Muscle layer of colon (tissue), 2 donors: ENCODE results near the gene ENTPD3.
"Not testable (repeated sequence)": the region's sequence is repeated elsewhere in the genome, so short reads cannot be mapped to it uniquely, and the experiment has no call there.

Experiments
- H3K27ac ChIP-seq: one replicate; pipeline ENCODE4 v1.7.0; 2013; ENCODE audit warnings: low read depth, mild to moderate bottlenecking, low read length, moderate library complexity
- H3K27me3 ChIP-seq, 2 donors: one replicate each; pipeline ENCODE4 v1.7.0; 2013; ENCODE audit warnings: low read length in 2 of 2, mild to moderate bottlenecking in 2 of 2; ENCODE audit not compliant: insufficient read depth in 2 of 2, control insufficient read depth in 1 of 2
- H3K36me3 ChIP-seq: one replicate; pipeline ENCODE4 v1.7.0; 2013; ENCODE audit warnings: mild to moderate bottlenecking, low read length; ENCODE audit not compliant: insufficient read depth
- H3K4me1 ChIP-seq: one replicate; pipeline ENCODE4 v1.7.0; 2013; ENCODE audit warnings: mild to moderate bottlenecking, low read length; ENCODE audit not compliant: insufficient read depth
- H3K4me3 ChIP-seq, 2 donors: one replicate each; pipeline ENCODE4 v1.7.0; 2013; ENCODE audit warnings: low read length in 2 of 2, low read depth in 1 of 2, mild to moderate bottlenecking in 1 of 2, moderate library complexity in 1 of 2
- H3K9ac ChIP-seq: one replicate; pipeline ENCODE4 v1.7.0; 2013; ENCODE audit warnings: low read length
- H3K9me3 ChIP-seq: one replicate; pipeline ENCODE4 v1.7.0; 2013; ENCODE audit warnings: mild to moderate bottlenecking, low read length
- donor health status: abdominal sarcoma.
- donor health status: Adenocarcinoma of cecum.

ENTPD3 gene

GRCh38 chr3:40452057-40452456 is 65.1 kb downstream of the ENTPD3 start:
- Histone ChIP-seq H3K4me3 (peak overlapping the region in 1 of 2 donors; percentile 77), H3K9ac (peak overlapping the region; percentile 84), H3K36me3 (peaks cover 6% of the 10 kb centered on the region), H3K4me1 (peaks cover 6% of the 10 kb centered on the region), H3K9me3 (no peaks in the 10 kb centered on the region), H3K27me3 (no peaks in the 10 kb centered on the region), H3K27ac (peak overlapping the region; percentile 87)

GRCh38 chr3:40452562-40452875 is 65.5 kb downstream of the ENTPD3 start:
- H3K4me1 ChIP-seq, result peaks cover 6% of the 10 kb centered on the region
- peaks cover 6% of the 10 kb centered on the region for H3K36me3 ChIP-seq
- peak overlapping the region; percentile 87 for H3K27ac ChIP-seq
- H3K27me3 ChIP-seq, result no peaks in the 10 kb centered on the region
- peak overlapping the region; percentile 77 to 84 for H3K4me3 ChIP-seq
- peak overlapping the region; percentile 84 for H3K9ac ChIP-seq
- H3K9me3 ChIP-seq, result no peaks in the 10 kb centered on the region

GRCh38 chr3:40452876-40453730 is 66.1 kb downstream of the ENTPD3 start:
- peak overlapping the region; percentile 77 to 84 for H3K4me3 ChIP-seq
- peak overlapping the region; percentile 98 for H3K27ac ChIP-seq
- H3K27me3 ChIP-seq, result no peaks in the 10 kb centered on the region
- H3K36me3 ChIP-seq, result peaks cover 6% of the 10 kb centered on the region
- H3K9me3 ChIP-seq, result no peaks in the 10 kb centered on the region
- peaks cover 10% of the 10 kb centered on the region for H3K4me1 ChIP-seq
- peak overlapping the region; percentile 84 for H3K9ac ChIP-seq

- H3K27ac ChIP-seq, result peak overlapping the region; percentile 98
- no peaks in the 10 kb centered on the region for H3K9me3 ChIP-seq
- H3K4me1 ChIP-seq, result peaks cover 19% of the 10 kb centered on the region
- H3K9ac ChIP-seq, result peak overlapping the region; percentile 42
- peaks cover 14% of the 10 kb centered on the region for H3K36me3 ChIP-seq
- peak overlapping the region; percentile 49 to 77 for H3K4me3 ChIP-seq
- H3K27me3 ChIP-seq, result no peaks in the 10 kb centered on the region
These were observed 66.9 kb downstream of the ENTPD3 start for GRCh38 chr3:40453933-40454332.

- peaks cover 20% of the 10 kb centered on the region for H3K36me3 ChIP-seq
- no peaks in the 10 kb centered on the region for H3K27me3 ChIP-seq
- no peak overlapping the region for H3K4me3 ChIP-seq
- no peaks in the 10 kb centered on the region for H3K9me3 ChIP-seq
- no peak overlapping the region for H3K27ac ChIP-seq
- no peak overlapping the region for H3K9ac ChIP-seq
- peaks cover 23% of the 10 kb centered on the region for H3K4me1 ChIP-seq
These were observed 68.3 kb downstream of the ENTPD3 start for GRCh38 chr3:40455328-40455727.

- H3K27me3 ChIP-seq, result no peaks in the 10 kb centered on the region
- H3K9me3 ChIP-seq, result no peaks in the 10 kb centered on the region
- H3K9ac ChIP-seq, result peak overlapping the region; percentile 70
- peak overlapping the region; percentile 84 to 87 for H3K4me3 ChIP-seq
- peak overlapping the region; percentile 64 for H3K27ac ChIP-seq
- peaks cover 23% of the 10 kb centered on the region for H3K4me1 ChIP-seq
- peaks cover 25% of the 10 kb centered on the region for H3K36me3 ChIP-seq
These were observed 69.4 kb downstream of the ENTPD3 start for GRCh38 chr3:40456279-40456939.

GRCh38 chr3:40456940-40457823 is 70.2 kb downstream of the ENTPD3 start, which contains the start of gene RPL14:
TSS of gene RPL14 (plus strand) at chr3:40457339. CDS start at chr3:40457472, 133 bp downstream.
- Histone ChIP-seq H3K9ac (peak within 1 kb of the TSS; percentile 90), H3K4me1 (peaks cover 21% of the 10 kb centered on the region), H3K9me3 (no peaks in the 10 kb centered on the region), H3K36me3 (peaks cover 25% of the 10 kb centered on the region), H3K4me3 (peak within 1 kb of the TSS; percentile 84 to 87), H3K27me3 (no peaks in the 10 kb centered on the region), H3K27ac (peak within 1 kb of the TSS; percentile 64)

- Histone ChIP-seq H3K9ac (no peak overlapping the region), H3K4me1 (peaks cover 17% of the 10 kb centered on the region), H3K9me3 (no peaks in the 10 kb centered on the region), H3K27ac (no peak overlapping the region), H3K36me3 (peaks cover 29% of the 10 kb centered on the region), H3K4me3 (peak overlapping the region in 1 of 2 donors; percentile 84), H3K27me3 (no peaks in the 10 kb centered on the region)
These were observed 71.5 kb downstream of the ENTPD3 start for GRCh38 chr3:40458473-40458872.

GRCh38 chr3:40460481-40460880 is 73.5 kb downstream of the ENTPD3 start:
- not testable (repeated sequence) for H3K4me3 ChIP-seq, H3K27me3 ChIP-seq, H3K9me3 ChIP-seq, H3K27ac ChIP-seq, H3K9ac ChIP-seq
- H3K36me3 ChIP-seq, result peaks cover 39% of the 10 kb centered on the region
- H3K4me1 ChIP-seq, result peaks cover 17% of the 10 kb centered on the region

GRCh38 chr3:40461161-40461560 is 74.2 kb downstream of the ENTPD3 start:
- Histone ChIP-seq H3K27ac (no peak overlapping the region), H3K4me3 (no peak overlapping the region), H3K9me3 (no peaks in the 10 kb centered on the region), H3K9ac (no peak overlapping the region), H3K36me3 (peaks cover 39% of the 10 kb centered on the region), H3K4me1 (peaks cover 17% of the 10 kb centered on the region), H3K27me3 (no peaks in the 10 kb centered on the region)

- not testable (repeated sequence) for H3K9ac ChIP-seq, H3K27ac ChIP-seq
- peaks cover 39% of the 10 kb centered on the region for H3K36me3 ChIP-seq
These were observed 75.9 kb downstream of the ENTPD3 start for GRCh38 chr3:40462838-40463237.

More at GRCh38 chr3:40462838-40463237, 75.9 kb downstream of the ENTPD3 start:
- not testable (repeated sequence) for H3K27me3 ChIP-seq, H3K9me3 ChIP-seq, H3K4me3 ChIP-seq
- H3K4me1 ChIP-seq, result peaks cover 15% of the 10 kb centered on the region
